HPDE6-E6E7 (cell line): Measurements from ENCODE around the gene CCDC88A.
A peak's percentile ranks its signal among the peaks of the same experiment; 100 is the strongest.

Source experiments
- DNase-seq: peaks from one replicate; pipeline ENCODE4 v3.0.0; 2011; ENCODE audit warnings: missing footprints; ENCODE audit errors: extremely low spot score

Gene CCDC88A

GRCh38 chr2:55425431-55425831, 5.8 kb upstream of the CCDC88A start:
- peak; percentile 75 for DNase-seq

GRCh38 chr2:55422876-55423665, 3.4 kb upstream of the CCDC88A start:
- DNase-seq = no peak

GRCh38 chr2:55421326-55421725, 1.7 kb upstream of the CCDC88A start:
- no peak for DNase-seq

GRCh38 chr2:55420871-55421270, 1.2 kb upstream of the CCDC88A start:
- DNase-seq = no peak

- no peak for DNase-seq
Observed at GRCh38 chr2:55420439-55420725, 726 bp upstream of the CCDC88A start.

GRCh38 chr2:55419233-55419678, 400 bp downstream of the CCDC88A start:
- peak; percentile 5 for DNase-seq

GRCh38 chr2:55418512-55419232, 984 bp downstream of the CCDC88A start:
- DNase-seq = no peak

GRCh38 chr2:55418072-55418471, 1.6 kb downstream of the CCDC88A start:
- DNase-seq = no peak

GRCh38 chr2:55416786-55417568, 2.7 kb downstream of the CCDC88A start:
- DNase-seq = no peak

GRCh38 chr2:55415300-55415699, 4.4 kb downstream of the CCDC88A start:
- DNase-seq = no peak

- DNase-seq = no peak
Observed at GRCh38 chr2:55408918-55409868, 10.5 kb downstream of the CCDC88A start.

GRCh38 chr2:55408098-55408882, 11.4 kb downstream of the CCDC88A start:
- DNase-seq = no peak

GRCh38 chr2:55405116-55405515, 14.5 kb downstream of the CCDC88A start:
- DNase-seq = no peak

GRCh38 chr2:55403256-55403998, 16.2 kb downstream of the CCDC88A start:
- DNase-seq = no peak

GRCh38 chr2:55401124-55401523, 18.5 kb downstream of the CCDC88A start:
- no peak for DNase-seq

- no peak for DNase-seq
Observed at GRCh38 chr2:55400332-55400731, 19.3 kb downstream of the CCDC88A start.

- no peak for DNase-seq
Observed at GRCh38 chr2:55399815-55400214, 19.8 kb downstream of the CCDC88A start.

- no peak for DNase-seq
Observed at GRCh38 chr2:55395724-55396605, 23.7 kb downstream of the CCDC88A start.
